Measurements from ENCODE around the gene AMOT. TPM values are rescaled to one million over a fixed set of nuclear protein-coding genes. Genes with fewer than 3 reads are reported as not detected.

Gene AMOT
- total and polyA plus RNA-seq, 8 donors: 1.1 to 14.4 (median 5.1) TPM

- Histone ChIP-seq H3K4me3 (no peak overlapping the region), H3K36me3 (no peaks in the 10 kb centered on the region), H3K9me3 (no peaks in the 10 kb centered on the region), H3K27me3 (no peaks in the 10 kb centered on the region), H3K4me1 (peaks cover 0 to 2% (median 0%) of the 10 kb centered on the region in 3 donors), H3K27ac (no peak overlapping the region)
- intact Hi-C loops (cut with DNase I): no loop called here
- 16% methylated on average over 1 of the region's 1 CpG for WGBS, 2 donors
- no peak for TF ChIP-seq CTCF (IDR thresholded peaks at IDR 0.05)
- peak; percentile 68 to 82 (median 74) for ATAC-seq
- peak; percentile 5 for FAIRE-seq
- no peak for DNase-seq
These were observed 13.2 kb downstream of the AMOT start for GRCh38 chrX:112827292-112827903.

GRCh38 chrX:112826023-112826422 lies 14.6 kb downstream of the AMOT start:
- no peak for DNase-seq
- TF ChIP-seq CTCF (IDR thresholded peaks at IDR 0.05): no peak
- Histone ChIP-seq H3K9me3 (no peaks in the 10 kb centered on the region), H3K27me3 (peaks cover 0 to 11% (median 0%) of the 10 kb centered on the region in 4 donors), H3K36me3 (no peaks in the 10 kb centered on the region), H3K27ac (no peak overlapping the region), H3K4me1 (no peaks in the 10 kb centered on the region), H3K4me3 (no peak overlapping the region)
- ATAC-seq: no peak
- no peak for FAIRE-seq
- intact Hi-C loops (cut with DNase I): no loop called here

GRCh38 chrX:112822892-112823291 lies 17.7 kb downstream of the AMOT start:
- no peak for DNase-seq
- no peak for TF ChIP-seq CTCF (IDR thresholded peaks at IDR 0.05)
- intact Hi-C loops (cut with DNase I): no loop called here
- 54 to 89% methylated on average over 7 of the region's 7 CpGs for WGBS, 2 donors
- Histone ChIP-seq H3K4me1 (no peaks in the 10 kb centered on the region), H3K27me3 (peaks cover 0 to 11% (median 0%) of the 10 kb centered on the region in 4 donors), H3K4me3 (no peak overlapping the region), H3K36me3 (no peaks in the 10 kb centered on the region), H3K9me3 (no peaks in the 10 kb centered on the region), H3K27ac (no peak overlapping the region)
- FAIRE-seq: no peak
- ATAC-seq: no peak

GRCh38 chrX:112820364-112821268 lies 20.0 kb downstream of the AMOT start:
- Histone ChIP-seq H3K36me3 (no peaks in the 10 kb centered on the region), H3K4me3 (no peak overlapping the region), H3K4me1 (no peaks in the 10 kb centered on the region), H3K9me3 (no peaks in the 10 kb centered on the region), H3K27me3 (peaks cover 0 to 11% (median 1%) of the 10 kb centered on the region in 4 donors), H3K27ac (peak overlapping the region in 2 of 4 donors; percentile 22 to 23)
- WGBS, 2 donors: 66 to 72% methylated on average over 3 of the region's 3 CpGs
- ATAC-seq (peak in 3 of 4 donors; percentile 23 to 42 (median 31)), FAIRE-seq (no peak), DNase-seq (no peak)
- no peak for TF ChIP-seq CTCF (IDR thresholded peaks at IDR 0.05)
- intact Hi-C loops (cut with DNase I): no loop called here

Data from pancreas (tissue), 10 donors.